Dermis lymphatic vessel endothelial cell (primary cell): ENCODE data around the gene GRK4. TPM values are rescaled to one million over a fixed set of nuclear protein-coding genes. Genes with fewer than 3 reads are reported as not detected.

Experiments used
- total RNA-seq: library from RNA; depleted of rRNA; stranded (reverse); fragments of >200 nt; gene quantifications from 2 replicates; pipeline ENCODE4 v1.2.1, GENCODE V29; 2014

The GRK4 gene
- total RNA-seq = 2.4 and 3.7 TPM in 2 replicates

DNA sequence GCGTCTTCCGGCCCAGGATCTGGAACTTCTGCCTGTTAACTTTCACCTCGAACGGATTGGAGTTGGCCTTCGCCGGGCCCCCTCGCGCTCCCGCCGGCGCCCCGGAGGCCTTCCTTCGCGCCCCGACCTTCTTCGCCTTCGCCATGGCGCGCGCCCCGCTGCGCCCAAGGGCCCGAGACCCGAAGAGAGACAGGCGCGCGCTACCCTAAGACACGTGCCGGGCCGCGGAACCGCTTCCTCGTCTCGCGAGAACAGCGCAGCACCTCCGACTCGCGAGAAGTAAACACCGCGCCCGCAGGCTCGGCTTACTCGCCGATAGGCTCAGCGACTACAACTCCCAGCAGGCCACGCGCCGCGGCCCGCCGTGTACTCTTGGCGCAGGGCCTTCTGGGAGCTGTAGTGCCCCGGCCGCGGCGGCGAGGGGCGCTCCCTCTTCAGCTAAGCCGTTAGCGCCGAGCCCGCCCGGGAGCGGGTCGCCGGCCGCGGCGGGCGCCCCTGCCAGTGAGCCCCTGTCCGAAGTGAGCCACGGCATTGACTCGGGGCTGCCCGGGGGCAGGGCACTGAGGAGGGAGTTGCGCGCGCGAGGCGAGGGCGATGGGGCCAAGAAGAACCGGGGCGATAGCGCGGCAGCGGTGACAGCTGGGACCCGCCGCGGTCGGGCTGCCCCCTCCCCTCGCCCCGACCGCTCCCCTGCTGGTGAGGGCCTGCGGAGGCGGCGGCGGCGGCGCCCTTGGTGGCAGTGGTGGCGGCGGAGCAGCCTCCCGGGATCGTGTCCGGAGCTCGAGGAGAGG is at the start of gene GRK4, which contains the start of gene NOP14:
TSS of gene GRK4 (plus strand) at position 397 of the 791 bp plus-strand sequence. CDS start 500 bp downstream, outside the sequence.
TSS of gene NOP14 (minus strand) at position 232 of the 791 bp plus-strand sequence. CDS start at position 145, 87 bp downstream.

DNA sequence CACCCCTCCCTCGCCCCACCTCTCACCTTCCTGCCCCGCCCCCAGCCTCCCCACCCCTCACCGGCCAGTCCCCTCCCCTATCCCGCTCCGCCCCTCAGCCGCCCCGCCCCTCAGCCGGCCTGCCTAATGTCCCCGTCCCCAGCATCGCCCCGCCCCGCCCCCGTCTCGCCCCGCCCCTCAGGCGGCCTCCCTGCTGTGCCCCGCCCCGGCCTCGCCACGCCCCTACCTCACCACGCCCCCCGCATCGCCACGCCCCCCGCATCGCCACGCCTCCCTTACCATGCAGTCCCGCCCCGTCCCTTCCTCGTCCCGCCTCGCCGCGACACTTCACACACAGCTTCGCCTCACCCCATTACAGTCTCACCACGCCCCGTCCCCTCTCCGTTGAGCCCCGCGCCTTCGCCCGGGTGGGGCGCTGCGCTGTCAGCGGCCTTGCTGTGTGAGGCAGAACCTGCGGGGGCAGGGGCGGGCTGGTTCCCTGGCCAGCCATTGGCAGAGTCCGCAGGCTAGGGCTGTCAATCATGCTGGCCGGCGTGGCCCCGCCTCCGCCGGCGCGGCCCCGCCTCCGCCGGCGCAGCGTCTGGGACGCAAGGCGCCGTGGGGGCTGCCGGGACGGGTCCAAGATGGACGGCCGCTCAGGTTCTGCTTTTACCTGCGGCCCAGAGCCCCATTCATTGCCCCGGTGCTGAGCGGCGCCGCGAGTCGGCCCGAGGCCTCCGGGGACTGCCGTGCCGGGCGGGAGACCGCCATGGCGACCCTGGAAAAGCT is 110.9 kb downstream of the GRK4 start, which contains the start of the genes HTT and HTT-AS:
TSS of gene HTT (plus strand) at position 604 of the 768 bp plus-strand sequence. CDS start at position 749, 145 bp downstream.
TSS of gene HTT-AS (minus strand) at position 461 of the 768 bp plus-strand sequence.

Other genes with a start within 250 kb of the GRK4 start
- 85.0 and 94.5 TPM in 2 replicates for gene TNIP2, start 207.2 kb upstream of the GRK4 start, total RNA-seq
- 10.7 and 16.5 TPM in 2 replicates for gene SH3BP2, start 170.5 kb upstream of the GRK4 start, total RNA-seq
- 172 and 174 TPM in 2 replicates for gene ADD1, start 119.7 kb upstream of the GRK4 start, total RNA-seq
- 14.1 and 21.4 TPM in 2 replicates for gene NOP14, start 165 bp upstream of the GRK4 start, total RNA-seq
- not detected in 2 replicates for gene HTT-AS, start 111.0 kb downstream of the GRK4 start, total RNA-seq
- 34.7 and 37.3 TPM in 2 replicates for gene HTT, start 111.1 kb downstream of the GRK4 start, total RNA-seq